ENCODE results near the gene CEP63. TPM values are rescaled to one million over a fixed set of nuclear protein-coding genes. Genes with fewer than 3 reads are reported as not detected.

CEP63 gene
- total RNA-seq, 4 donors from 2014 or later: 16.7 to 26.2 (median 22.6) TPM

GRCh38 chr3:134458406-134458945, 27.4 kb upstream of the CEP63 start:
- Histone ChIP-seq H3K9me3 (no peaks in the 10 kb centered on the region), H3K27me3 (no peaks in the 10 kb centered on the region), H3K4me1 (peaks cover 19 to 37% (median 27%) of the 10 kb centered on the region in 4 donors), H3K4me3 (no peak overlapping the region), H3K27ac (replicated peaks in 1 of 4) (peak overlapping the region in 1 of 4 donors; percentile 32), H3K36me3 (no peaks in the 10 kb centered on the region)
- no peak for DNase-seq (ENCODE audit: extremely low spot score)
- TF ChIP-seq CTCF (IDR thresholded peaks at IDR 0.05) (no peak), POLR2AphosphoS5 (IDR thresholded peaks at IDR 0.05) (no peak), POLR2A (IDR thresholded peaks at IDR 0.05; ENCODE audit: low read depth) (no peak), EP300 (IDR thresholded peaks at IDR 0.05) (no peak)
- intact Hi-C loops (cut with DNase I): no loop called here
- 43% methylated on average over 10 of the region's 10 CpGs for WGBS

- H3K4me3 ChIP-seq: no peak overlapping the region
- H3K9me3 ChIP-seq: no peaks in the 10 kb centered on the region
- H3K4me1 ChIP-seq: peaks cover 25 to 48% (median 37%) of the 10 kb centered on the region in 4 donors
- intact Hi-C loops (cut with DNase I): no loop called here
- 89% methylated on average over 4 of the region's 4 CpGs for WGBS
- H3K27me3 ChIP-seq: no peaks in the 10 kb centered on the region
- no peak for TF ChIP-seq POLR2A (IDR thresholded peaks at IDR 0.05; ENCODE audit: low read depth)
- TF ChIP-seq POLR2AphosphoS5 (IDR thresholded peaks at IDR 0.05): no peak
- no peak for TF ChIP-seq CTCF (IDR thresholded peaks at IDR 0.05)
- no peak for TF ChIP-seq EP300 (IDR thresholded peaks at IDR 0.05)
- H3K27ac ChIP-seq (replicated peaks in 1 of 4): no peak overlapping the region
- peak; percentile 60 for DNase-seq (ENCODE audit: extremely low spot score)
- no peaks in the 10 kb centered on the region for H3K36me3 ChIP-seq
Measured at GRCh38 chr3:134459562-134459961, 26.3 kb upstream of the CEP63 start.

- peak overlapping the region in 1 of 4 donors; percentile 75 for H3K27ac ChIP-seq (replicated peaks in 1 of 4)
- TF ChIP-seq POLR2A (IDR thresholded peaks at IDR 0.05; ENCODE audit: low read depth) (no peak), EP300 (IDR thresholded peaks at IDR 0.05) (no peak), CTCF (IDR thresholded peaks at IDR 0.05) (no peak), POLR2AphosphoS5 (IDR thresholded peaks at IDR 0.05) (no peak)
- intact Hi-C loops (cut with DNase I): no loop called here
- DNase-seq (ENCODE audit: extremely low spot score): peak; percentile 34
- H3K4me1 ChIP-seq: peaks cover 30 to 60% (median 51%) of the 10 kb centered on the region in 4 donors
- H3K36me3 ChIP-seq: no peaks in the 10 kb centered on the region
- no peaks in the 10 kb centered on the region for H3K9me3 ChIP-seq
- H3K4me3 ChIP-seq: no peak overlapping the region
- H3K27me3 ChIP-seq: no peaks in the 10 kb centered on the region
- WGBS: 69% methylated on average over 2 of the region's 2 CpGs
Measured at GRCh38 chr3:134460965-134461364, 24.9 kb upstream of the CEP63 start.

GRCh38 chr3:134462331-134462941, 23.4 kb upstream of the CEP63 start:
- Histone ChIP-seq H3K4me3 (peak overlapping the region in 1 of 4 donors; percentile 6), H3K36me3 (no peaks in the 10 kb centered on the region), H3K27ac (replicated peaks in 1 of 4) (peak overlapping the region; percentile 68 to 84 (median 73)), H3K27me3 (no peaks in the 10 kb centered on the region), H3K9me3 (no peaks in the 10 kb centered on the region), H3K4me1 (peaks cover 30 to 69% (median 62%) of the 10 kb centered on the region in 4 donors)
- intact Hi-C loops (cut with DNase I): no loop called here
- 21% methylated on average over 5 of the region's 5 CpGs for WGBS
- TF ChIP-seq CTCF (IDR thresholded peaks at IDR 0.05) (no peak), POLR2A (IDR thresholded peaks at IDR 0.05; ENCODE audit: low read depth) (no peak), EP300 (IDR thresholded peaks at IDR 0.05) (no peak), POLR2AphosphoS5 (IDR thresholded peaks at IDR 0.05) (no peak)
- DNase-seq (ENCODE audit: extremely low spot score): peak; percentile 70
